HL-60 (cell line): ENCODE measurements around the gene MACROD2.

Source experiments
- DNase-seq, 2 experiments: peaks; one replicate each; pipeline ENCODE4 v3.0.0-alpha.2; 2010 to 2020; ENCODE audit warnings: low read depth in 1 of 2, low spot score in 1 of 2
- H3K27ac ChIP-seq: fragments of 250-450 bp; sonication (Bioruptor Pico); replicated peaks from 2 replicates; pipeline ENCODE4 v1.5.1; 2020; ENCODE audit warnings: mild to moderate bottlenecking, moderate library complexity
- H3K27me3 ChIP-seq: fragments of 250-450 bp; sonication (Bioruptor Pico); 2 replicates; pipeline ENCODE4 v1.5.1; 2021; ENCODE audit warnings: mild to moderate bottlenecking, moderate library complexity; ENCODE audit not compliant: insufficient read depth, poor library complexity, severe bottlenecking
- H3K4me3 ChIP-seq: replicated peaks from 2 replicates; pipeline ENCODE4 v1.5.1; 2011; ENCODE audit warnings: mild to moderate bottlenecking, control low read depth, low read length; ENCODE audit not compliant: insufficient read depth
- CTCF ChIP-seq: IDR thresholded peaks from one replicate; pipeline ENCODE4 v1.5.1; 2011; ENCODE audit warnings: low read length, control low read depth, inconsistent platforms; ENCODE audit not compliant: insufficient read depth
- GABPA ChIP-seq: IDR thresholded peaks from 2 replicates; pipeline ENCODE4 v1.6.1; 2012; ENCODE audit warnings: low read depth
- POLR2AphosphoS5 ChIP-seq: IDR thresholded peaks from 2 replicates; pipeline ENCODE4 v1.6.1; 2012; ENCODE audit warnings: low read depth
- REST ChIP-seq: IDR thresholded peaks from 2 replicates; pipeline ENCODE4 v1.6.1; 2012; ENCODE audit warnings: low read depth; ENCODE audit not compliant: insufficient replicate concordance
- SPI1 ChIP-seq: IDR thresholded peaks from 2 replicates; pipeline ENCODE4 v1.6.1; 2012; ENCODE audit warnings: low read depth, mild to moderate bottlenecking, borderline replicate concordance

Gene MACROD2

GRCh38 chr20:15447549-15447948, 1452.2 kb downstream of the MACROD2 start:
- H3K4me3 ChIP-seq = no peak overlapping the region
- no peaks in the 10 kb centered on the region for H3K27me3 ChIP-seq
- TF ChIP-seq GABPA = no peak
- TF ChIP-seq REST = no peak
- no peak for TF ChIP-seq POLR2AphosphoS5
- TF ChIP-seq CTCF = no peak
- TF ChIP-seq SPI1 = no peak
- no peak for DNase-seq
- no peak overlapping the region for H3K27ac ChIP-seq

DNA sequence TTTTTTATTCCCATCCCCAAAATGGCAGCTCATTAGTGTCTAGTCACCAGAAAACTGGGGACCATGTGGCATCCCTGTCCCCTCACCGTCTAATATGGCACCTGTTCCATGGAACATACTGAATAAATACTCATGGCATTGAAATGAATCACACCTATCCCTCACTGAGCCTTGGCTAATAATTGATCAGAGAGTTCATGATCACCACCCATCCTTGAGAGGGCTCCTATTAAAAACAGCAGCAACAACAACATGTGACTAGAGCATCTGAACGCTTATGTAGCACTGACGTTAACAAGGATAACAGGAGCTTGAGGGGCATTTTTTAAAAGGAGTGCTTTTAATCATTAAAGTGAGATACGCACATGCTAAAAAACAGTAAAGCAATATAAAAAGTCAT, 1453.7 kb downstream of the MACROD2 start:
- DNase-seq = no peak
- no peak overlapping the region for H3K4me3 ChIP-seq
- TF ChIP-seq CTCF (no peak), SPI1 (no peak), POLR2AphosphoS5 (no peak), GABPA (no peak), REST (no peak)

DNA sequence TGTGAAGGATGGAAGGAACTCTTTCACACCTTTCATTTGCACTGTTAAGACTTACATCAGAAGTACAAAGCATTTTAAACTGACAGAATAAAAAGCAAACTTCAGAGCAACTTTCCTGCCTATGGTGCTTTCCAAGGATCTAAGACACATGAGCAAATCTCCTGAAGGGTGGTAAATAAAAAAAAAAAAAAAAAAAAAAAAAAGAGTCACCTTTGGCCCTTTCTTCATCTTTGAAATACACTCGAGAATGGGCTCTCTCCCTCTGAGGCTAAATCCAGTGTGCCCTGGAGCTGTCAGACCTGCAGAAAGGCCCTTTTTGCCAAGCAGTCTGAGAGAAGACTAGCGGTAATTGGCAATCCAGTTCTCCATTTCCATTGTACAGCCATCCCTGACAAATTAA, 1455.9 kb downstream of the MACROD2 start:
- no peak for DNase-seq
- TF ChIP-seq POLR2AphosphoS5 = no peak
- no peak for TF ChIP-seq CTCF
- no peak for TF ChIP-seq GABPA
- no peak for TF ChIP-seq REST
- no peak for TF ChIP-seq SPI1

More for the DNA sequence above, 1453.7 kb downstream of the MACROD2 start:
- Histone ChIP-seq H3K27ac (no peak overlapping the region), H3K27me3 (no peaks in the 10 kb centered on the region)

More for the DNA sequence above, 1455.9 kb downstream of the MACROD2 start:
- no peak overlapping the region for H3K4me3 ChIP-seq
- H3K27ac ChIP-seq = no peak overlapping the region
- H3K27me3 ChIP-seq = no peaks in the 10 kb centered on the region
